Activated gamma-delta T cell treated with anti-CD3 and anti-CD28 coated beads, Interleukin-2, amount 50 U/mL, for 16 hours (primary cell): ENCODE data around the gene STK24.

Experiments
- DNase-seq: peaks from one replicate; pipeline ENCODE4 v3.0.0-alpha.2; 2020; ENCODE audit warnings: low read depth

The STK24 gene

GRCh38 chr13:98406971-98407370 is 169.9 kb downstream of the STK24 start:
- no peak for DNase-seq

- DNase-seq: no peak
These were observed 170.5 kb downstream of the STK24 start for GRCh38 chr13:98406427-98406826.

GRCh38 chr13:98405690-98406344 is 171.1 kb downstream of the STK24 start:
- no peak for DNase-seq

- DNase-seq: no peak
These were observed 171.8 kb downstream of the STK24 start for GRCh38 chr13:98405107-98405571.

- DNase-seq: no peak
These were observed 173.8 kb downstream of the STK24 start for GRCh38 chr13:98403076-98403475.

GRCh38 chr13:98401934-98402333 is 175.0 kb downstream of the STK24 start:
- no peak for DNase-seq

GRCh38 chr13:98399756-98400155 is 177.2 kb downstream of the STK24 start:
- no peak for DNase-seq

GRCh38 chr13:98398581-98398980 is 178.3 kb downstream of the STK24 start:
- no peak for DNase-seq

- DNase-seq: no peak
These were observed 179.0 kb downstream of the STK24 start for GRCh38 chr13:98397861-98398260.

- no peak for DNase-seq
These were observed 179.7 kb downstream of the STK24 start for GRCh38 chr13:98397221-98397620.

GRCh38 chr13:98396071-98396710 is 180.7 kb downstream of the STK24 start:
- no peak for DNase-seq
